Measurements from ENCODE around the gene UCN2. TPM values are rescaled to one million over a fixed set of nuclear protein-coding genes. Genes with fewer than 3 reads are reported as not detected.
"Not testable (repeated sequence)": the region's sequence is repeated elsewhere in the genome, so short reads cannot be mapped to it uniquely, and the experiment has no call there.

Gene UCN2
- total RNA-seq, 1 experiment from 2014 or later = not detected

GRCh38 chr3:48544141-48544540, 19.4 kb downstream of the UCN2 start:
- no peak for DNase-seq (ENCODE audit: extremely low read depth, low read depth)

GRCh38 chr3:48543271-48543866, 20.2 kb downstream of the UCN2 start:
- no peak for DNase-seq (ENCODE audit: extremely low read depth, low read depth)

GRCh38 chr3:48538451-48538850, 25.1 kb downstream of the UCN2 start:
- no peak for DNase-seq (ENCODE audit: extremely low read depth, low read depth)

GRCh38 chr3:48536785-48537184, 26.8 kb downstream of the UCN2 start:
- DNase-seq (ENCODE audit: extremely low read depth, low read depth) = no peak

- DNase-seq (ENCODE audit: extremely low read depth, low read depth) = no peak
Measured at GRCh38 chr3:48536116-48536515, 27.5 kb downstream of the UCN2 start.

- no peak for DNase-seq (ENCODE audit: extremely low read depth, low read depth)
Measured at GRCh38 chr3:48535578-48535977, 28.0 kb downstream of the UCN2 start.

- DNase-seq (ENCODE audit: extremely low read depth, low read depth) = no peak
Measured at GRCh38 chr3:48532977-48533337, 30.6 kb downstream of the UCN2 start.

- no peak for DNase-seq (ENCODE audit: extremely low read depth, low read depth)
Measured at GRCh38 chr3:48532271-48532976, 31.2 kb downstream of the UCN2 start.

GRCh38 chr3:48530701-48531100, 32.9 kb downstream of the UCN2 start:
- DNase-seq (ENCODE audit: extremely low read depth, low read depth) = not testable (repeated sequence)

GRCh38 chr3:48528754-48529153, 34.8 kb downstream of the UCN2 start:
- DNase-seq (ENCODE audit: extremely low read depth, low read depth) = no peak

- DNase-seq (ENCODE audit: extremely low read depth, low read depth) = no peak
Measured at GRCh38 chr3:48528048-48528447, 35.5 kb downstream of the UCN2 start.

- no peak for DNase-seq (ENCODE audit: extremely low read depth, low read depth)
Measured at GRCh38 chr3:48524970-48525369, 38.6 kb downstream of the UCN2 start.

GRCh38 chr3:48521635-48522034, 41.9 kb downstream of the UCN2 start:
- DNase-seq (ENCODE audit: extremely low read depth, low read depth) = no peak

GRCh38 chr3:48519277-48519643, 44.3 kb downstream of the UCN2 start:
- no peak for DNase-seq (ENCODE audit: extremely low read depth, low read depth)

- DNase-seq (ENCODE audit: extremely low read depth, low read depth) = no peak
Measured at GRCh38 chr3:48518638-48519276, 44.8 kb downstream of the UCN2 start.

- DNase-seq (ENCODE audit: extremely low read depth, low read depth) = no peak
Measured at GRCh38 chr3:48518069-48518468, 45.5 kb downstream of the UCN2 start.

GRCh38 chr3:48516571-48516970, 47.0 kb downstream of the UCN2 start:
- DNase-seq (ENCODE audit: extremely low read depth, low read depth) = no peak

- no peak for DNase-seq (ENCODE audit: extremely low read depth, low read depth)
Measured at GRCh38 chr3:48514431-48515227, 49.0 kb downstream of the UCN2 start.

Data from NCI-H460 (cell line).